ENCODE measurements around the gene TNFAIP2.
"Not testable (repeated sequence)": the region's sequence is repeated elsewhere in the genome, so short reads cannot be mapped to it uniquely, and the experiment has no call there.

Gene TNFAIP2

DNA sequence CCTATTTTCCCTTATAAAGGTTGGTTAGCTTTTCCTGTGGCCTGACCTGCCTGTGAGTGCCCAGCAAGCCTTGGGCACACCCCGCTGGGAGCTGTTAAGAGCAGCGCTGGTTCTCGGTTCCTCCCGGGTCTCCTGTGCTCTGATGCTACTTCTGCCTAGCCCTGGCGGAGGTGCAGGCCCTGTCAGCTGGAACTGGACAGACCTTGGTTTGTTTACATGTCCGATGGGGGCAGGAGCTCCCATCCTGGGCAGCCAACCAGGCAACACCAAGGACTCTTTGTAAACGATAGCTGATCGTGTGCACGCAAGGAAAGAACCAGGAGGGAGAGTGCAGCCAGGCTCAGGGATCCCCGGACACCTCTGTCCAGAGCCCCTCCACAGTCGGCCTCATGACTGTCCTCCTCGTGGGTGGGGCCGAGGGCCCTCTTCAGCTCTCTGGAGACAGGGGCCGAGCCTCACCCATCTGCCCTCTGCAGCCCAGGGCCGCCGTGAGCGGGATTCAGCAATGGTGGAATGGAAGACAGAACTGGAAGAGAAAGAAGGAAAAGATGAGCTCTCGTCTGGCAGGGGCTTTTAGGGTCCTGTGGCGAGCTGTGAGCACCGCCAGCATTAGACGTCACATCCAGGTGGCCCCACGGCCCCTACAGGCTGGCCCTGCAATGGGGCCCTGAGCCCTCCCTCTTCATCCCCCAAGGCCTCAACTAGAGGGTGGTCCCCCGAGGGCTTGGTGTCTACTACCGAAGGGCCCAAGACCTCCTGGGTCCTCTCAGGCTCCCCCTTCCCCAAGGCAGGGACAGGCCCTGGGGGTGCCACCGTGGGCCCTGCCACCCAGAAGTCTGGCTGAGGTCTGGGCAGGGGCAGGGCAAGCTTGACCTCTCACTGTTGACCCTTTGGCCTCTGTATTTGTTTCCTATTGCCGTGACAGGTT, 12.3 kb downstream of the TNFAIP2 start:
- no peak for DNase-seq

DNA sequence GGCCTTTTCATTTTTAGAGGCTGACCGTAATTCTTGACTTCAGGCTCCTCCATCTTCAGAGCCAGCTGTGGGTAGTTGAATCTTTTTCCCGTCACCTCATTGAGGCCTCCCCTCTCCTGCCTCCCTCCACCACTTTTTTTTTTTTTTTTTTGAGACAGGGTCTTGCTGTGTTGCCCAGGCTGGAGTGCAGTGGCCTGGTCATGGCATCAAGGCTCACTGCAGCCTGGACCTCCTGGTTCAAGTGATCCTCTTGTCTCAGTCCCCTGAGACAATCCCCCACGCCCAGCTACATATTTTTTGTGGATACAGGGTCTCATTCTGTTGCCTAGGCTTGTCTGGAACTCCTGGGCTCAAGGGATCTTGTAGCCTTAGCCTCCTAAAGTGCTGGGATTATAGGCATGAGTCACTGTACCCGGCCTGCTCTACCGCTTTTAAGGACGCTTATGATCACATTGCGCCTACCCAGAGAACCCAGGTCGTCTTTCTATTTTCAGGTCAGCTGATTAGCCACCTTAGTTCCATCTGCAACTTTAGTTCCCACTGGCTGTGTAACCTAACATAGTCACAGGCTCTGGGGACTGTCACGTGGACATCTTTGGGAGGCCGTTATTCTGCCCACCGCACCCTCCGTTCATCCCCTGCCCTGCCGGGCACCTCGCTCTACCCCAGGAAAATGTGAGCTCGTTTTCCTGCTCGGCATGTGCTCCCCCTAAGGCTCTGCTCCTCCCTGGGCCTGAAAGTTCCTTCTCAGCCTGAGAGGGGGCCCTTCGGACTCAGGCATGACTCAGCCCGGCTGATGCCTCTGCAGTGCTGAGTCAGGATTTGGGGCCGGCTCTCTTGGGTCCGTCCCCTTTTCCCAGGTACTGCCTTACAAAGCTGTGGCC, 13.4 kb downstream of the TNFAIP2 start:
- DNase-seq = no peak

DNA sequence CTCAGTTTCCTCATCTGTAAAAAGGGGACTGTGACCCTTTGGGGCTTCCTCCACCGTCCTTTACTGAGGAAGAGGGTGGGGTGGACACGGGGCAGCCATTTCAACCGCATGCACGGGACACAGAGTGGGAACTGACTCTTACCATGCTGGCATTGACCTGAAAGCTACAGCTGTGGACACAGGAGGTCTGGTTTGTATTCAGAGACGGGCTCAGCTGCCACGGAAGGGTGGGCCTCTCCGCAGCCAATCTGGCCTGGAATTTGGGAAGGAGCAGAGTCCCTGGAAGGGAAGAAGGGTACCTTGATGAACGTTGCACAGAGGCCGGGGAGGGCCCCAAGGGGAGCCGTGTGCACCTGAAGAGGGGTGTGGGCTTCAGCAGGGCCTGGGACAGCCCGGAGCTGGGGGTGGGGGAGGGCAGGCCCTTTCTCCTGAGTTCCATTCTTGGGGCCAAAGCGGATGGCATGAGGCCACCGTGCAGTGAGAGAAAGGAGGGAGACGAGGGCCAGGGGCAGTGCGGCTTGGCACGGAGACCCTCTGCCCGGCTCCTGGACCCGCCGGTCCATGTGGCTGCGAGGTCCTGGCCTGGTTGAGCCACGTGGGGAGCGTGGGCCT, 14.5 kb downstream of the TNFAIP2 start:
- DNase-seq = no peak

DNA sequence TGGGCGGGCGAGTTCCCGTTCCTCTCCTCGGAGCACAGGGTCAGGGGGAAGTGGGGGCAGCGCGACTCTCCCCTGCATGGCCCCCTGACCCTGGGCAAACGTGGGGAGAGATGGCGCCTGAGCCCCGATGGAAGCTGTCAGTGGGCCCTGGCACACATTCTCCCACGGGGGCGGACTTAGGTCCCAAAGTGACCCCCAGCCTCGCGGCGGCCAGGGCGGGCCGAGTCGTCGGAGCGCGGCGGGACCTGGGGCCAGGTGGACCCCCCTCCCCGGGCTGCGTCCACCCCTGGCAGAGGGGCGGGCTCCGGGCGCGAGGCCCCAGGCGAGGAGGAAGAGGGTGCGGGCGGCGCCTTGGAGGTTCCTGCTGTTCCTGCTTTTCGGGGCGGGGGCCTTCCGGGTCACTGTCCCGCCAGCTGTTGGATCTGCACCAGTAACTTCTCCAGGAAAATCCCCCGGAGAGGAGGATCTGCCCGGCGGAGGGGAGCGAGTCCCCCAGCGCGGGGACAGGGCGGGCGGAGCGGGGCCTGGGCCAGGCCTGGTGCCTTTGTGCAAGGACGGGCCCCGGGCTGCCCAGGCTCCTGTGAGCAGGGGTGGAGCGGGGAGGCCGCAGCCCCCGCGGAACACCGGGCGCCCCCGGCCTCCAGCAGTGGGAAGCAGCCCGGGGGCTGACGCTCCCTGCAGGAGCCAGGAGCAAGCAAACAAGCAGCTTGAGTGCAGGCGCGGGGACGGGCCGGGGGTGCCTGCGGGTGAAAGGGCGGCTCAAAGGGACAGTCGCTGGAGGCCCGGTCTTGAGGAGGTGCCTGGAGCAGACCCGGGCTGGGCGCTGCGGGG, 15.3 kb downstream of the TNFAIP2 start:
- DNase-seq = no peak

DNA sequence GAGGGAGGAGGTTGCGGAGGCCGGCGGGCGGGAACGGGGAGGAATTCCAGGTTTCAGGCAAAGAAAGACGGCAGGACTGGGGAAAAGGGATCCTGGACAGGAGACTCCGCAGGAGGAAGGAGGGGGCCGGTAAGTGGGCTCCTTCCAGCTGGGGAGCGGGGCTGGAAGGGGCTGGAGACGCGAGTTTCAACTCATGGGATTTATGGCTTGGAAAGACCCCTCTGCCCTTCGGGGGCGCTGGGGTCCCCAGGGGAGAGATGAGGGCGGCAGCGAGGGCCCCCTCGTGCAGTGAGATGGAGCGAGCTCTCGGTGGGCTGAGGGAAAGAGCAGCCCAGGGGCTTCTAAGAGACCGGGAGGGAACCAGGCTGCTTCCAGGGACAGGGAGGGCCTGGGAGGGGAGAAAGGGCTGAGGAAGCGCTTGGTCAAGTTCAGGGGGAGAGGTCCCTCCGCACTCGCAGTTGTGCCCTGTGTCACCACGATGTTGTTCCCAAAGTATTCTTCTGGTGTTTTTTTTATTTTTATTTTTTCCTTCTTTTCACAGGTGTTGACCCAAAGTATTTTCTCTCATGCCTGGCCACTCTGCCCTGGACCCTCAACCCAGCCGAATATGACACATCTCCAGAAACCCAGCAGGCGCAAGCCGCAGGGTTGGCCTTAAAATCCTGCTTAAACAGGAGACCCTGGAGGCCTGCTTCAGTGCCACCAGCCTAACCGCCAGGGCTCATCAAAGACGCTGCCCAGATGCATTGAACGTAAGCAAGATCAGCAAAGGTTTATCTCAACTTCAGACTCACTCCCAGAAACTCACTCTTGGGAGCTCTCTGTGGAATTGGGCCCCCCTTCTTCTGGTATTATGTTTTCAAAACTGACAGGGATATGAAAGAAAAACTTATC, 16.1 kb downstream of the TNFAIP2 start:
- DNase-seq = no peak

DNA sequence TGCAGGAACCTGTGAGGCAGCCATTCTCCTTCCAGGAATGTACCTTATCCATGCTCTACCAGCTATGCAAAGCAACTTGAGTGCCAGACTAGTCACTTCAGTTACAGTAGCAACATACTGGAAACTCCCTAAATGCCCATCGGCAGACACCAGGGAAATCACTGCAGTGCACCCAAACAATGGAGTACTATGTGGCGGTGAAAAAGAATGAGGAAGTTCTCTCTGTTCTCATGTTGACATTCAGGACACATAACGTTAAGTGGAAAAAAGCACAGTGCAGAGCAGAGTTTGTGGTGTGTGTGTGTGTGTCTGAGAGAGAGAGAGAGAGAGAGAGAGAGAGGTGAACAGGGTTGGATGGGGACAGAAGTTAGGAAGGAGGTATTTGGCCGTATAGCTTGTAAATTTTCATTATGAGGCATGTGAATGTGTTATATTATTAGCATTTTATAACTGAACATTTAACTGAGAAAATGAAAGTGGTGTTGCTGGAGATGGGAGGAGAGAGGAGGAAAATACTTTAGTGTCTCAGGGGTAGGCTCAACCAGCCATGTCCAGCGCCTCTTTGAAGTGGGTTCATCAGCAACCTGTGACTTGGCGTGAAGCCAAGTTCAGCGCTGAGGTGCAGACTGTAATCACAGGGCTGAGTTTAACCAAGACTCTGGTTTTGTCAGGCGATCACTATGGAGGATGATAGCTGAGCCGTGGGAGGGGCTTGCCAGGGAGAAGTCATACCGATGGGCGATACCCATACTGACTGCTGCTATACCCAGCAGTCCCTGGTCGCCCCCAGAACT, 17.3 kb downstream of the TNFAIP2 start:
- DNase-seq = no peak

DNA sequence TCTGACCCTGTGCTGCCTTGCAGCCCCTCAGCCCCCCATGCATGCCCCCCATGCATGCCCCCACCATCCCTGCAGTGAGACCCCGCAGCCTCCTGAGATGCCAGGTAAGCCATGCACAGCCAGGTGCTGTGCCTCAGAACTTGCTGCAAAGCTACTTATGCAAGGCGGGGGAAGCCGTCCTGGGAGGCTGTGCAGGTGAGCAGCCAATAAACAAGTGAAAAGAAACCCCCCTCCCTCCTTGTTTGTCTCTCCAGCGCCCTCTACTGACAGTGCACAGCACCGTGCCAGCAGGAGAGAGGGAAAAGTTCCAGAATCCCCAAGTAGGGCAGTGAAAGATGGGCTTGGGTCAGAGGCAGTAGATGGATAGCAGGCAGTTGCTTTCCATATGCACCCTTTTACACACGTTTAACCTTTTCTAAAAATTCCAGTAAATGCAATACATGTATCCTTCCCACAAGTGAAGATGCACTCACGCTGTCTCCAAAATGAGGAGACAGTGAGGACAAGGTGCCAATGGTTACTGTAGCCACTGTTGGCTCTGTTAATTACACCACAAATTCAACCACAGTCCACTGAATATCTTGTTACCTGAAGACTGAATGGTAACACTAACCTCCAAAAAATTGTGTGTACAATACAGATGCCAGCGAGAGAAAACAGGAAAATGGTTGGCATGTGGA, 18.0 kb downstream of the TNFAIP2 start:
- no peak for DNase-seq

DNA sequence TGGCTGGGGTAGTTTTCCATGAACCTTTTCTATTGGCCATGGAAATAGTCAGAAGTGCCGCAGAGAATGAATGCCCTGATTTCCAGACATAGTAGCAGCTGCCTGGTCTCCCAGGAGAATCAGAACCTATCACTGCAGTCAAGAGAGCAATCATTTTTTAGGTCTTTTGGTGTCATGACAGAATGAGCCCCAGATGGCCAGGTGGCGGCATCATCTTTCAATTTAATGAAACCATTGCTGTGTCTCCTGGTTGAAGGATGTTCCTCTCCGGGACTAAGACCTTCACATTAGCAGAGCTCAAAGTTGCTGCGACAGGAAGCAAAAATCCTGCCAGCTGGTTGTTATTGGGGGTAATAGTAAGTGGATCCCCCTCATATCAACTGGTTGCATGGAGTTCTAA, 18.8 kb downstream of the TNFAIP2 start:
- no peak for DNase-seq

DNA sequence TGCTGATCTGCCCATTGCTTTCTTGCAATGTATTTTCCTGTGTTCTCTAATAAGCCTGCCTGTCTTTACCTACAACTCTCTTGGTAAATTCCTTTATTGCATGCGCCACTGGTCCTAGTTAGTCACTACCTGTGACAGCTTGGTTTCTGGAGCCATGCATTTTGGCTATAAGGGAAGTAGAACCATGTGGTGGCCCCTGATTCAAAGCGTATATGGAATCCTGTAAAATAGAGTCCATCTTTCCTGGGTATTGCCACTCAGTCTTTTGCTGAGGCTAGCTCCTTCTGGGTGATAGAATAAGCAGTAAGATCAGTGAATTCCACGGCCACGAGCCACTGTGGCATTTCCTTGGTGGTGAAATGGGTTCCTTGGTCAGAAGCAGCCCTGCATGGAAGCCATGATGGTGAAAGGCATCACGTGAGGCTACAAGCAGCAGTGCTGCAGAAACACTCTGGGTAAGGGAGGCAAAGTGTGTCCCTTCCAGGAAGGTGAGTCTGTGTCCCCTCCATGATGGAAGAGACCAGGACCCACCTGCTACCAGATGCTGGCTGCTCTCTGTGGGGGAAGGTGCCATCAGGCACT, 19.6 kb downstream of the TNFAIP2 start:
- no peak for DNase-seq

DNA sequence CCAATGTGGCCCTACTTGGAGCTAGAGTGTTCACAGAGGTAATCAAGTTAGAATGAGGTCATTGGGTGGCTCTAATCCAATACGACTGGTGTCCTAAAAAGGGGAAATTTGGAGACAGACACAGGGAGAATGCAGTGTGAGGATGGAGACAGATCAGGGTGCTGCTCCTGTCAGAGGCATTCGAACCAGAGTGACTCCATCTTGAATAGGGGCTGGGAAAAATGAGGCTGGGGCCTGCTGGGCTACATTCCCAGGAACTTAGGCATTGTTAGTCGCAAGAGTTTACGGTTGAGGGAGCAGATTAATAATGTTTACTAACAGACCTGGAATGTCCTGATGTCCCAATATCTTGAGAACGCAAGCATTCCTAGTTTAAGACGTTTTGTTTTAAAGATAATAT, 20.2 kb downstream of the TNFAIP2 start:
- no peak for DNase-seq

DNA sequence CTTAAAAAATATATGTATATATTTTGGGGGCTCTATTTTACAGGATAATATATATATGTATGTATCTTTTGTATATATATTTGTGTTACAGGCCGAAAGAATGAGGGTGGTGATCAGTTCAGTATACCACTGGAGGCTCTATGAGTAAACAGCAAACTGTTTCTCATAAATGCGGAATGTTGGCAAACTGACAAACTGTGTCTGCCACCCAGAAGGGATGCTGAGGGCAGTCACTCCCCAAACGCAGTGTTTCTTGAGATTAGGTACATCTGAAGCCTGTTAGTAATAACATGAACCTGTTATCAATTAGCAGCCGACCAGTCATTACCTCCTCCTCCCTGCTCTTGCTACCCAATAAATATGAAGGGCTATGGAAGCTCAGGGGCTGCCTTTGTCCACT, 20.8 kb downstream of the TNFAIP2 start:
- DNase-seq = no peak

DNA sequence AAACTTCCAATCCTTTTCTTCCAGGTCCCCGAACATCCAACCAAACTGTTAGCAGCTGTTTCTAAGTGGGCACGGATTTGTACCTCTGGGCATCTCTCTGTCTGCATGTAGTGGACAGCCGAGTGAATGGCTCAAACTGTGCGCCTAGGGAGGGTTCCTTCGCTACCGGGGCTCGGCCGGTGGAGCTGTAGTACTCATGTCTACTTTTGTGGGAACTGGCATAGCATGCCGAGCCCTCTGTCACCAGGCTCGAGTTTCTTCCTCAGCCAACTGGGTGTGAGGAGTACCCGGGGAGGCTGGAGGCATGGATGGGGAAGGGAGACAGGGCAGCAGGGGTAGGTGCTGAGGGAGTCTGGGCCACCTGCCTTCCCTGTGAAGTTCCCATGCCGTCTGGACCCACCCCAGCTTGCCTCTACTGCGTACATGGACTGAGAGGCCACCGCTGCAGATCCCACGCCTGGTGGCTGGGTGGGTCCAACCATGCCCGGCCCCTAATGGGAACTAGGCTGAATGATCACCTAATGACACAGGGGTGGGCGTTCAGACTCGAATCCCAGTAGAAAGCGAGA, 23.0 kb downstream of the TNFAIP2 start:
- DNase-seq = no peak

DNA sequence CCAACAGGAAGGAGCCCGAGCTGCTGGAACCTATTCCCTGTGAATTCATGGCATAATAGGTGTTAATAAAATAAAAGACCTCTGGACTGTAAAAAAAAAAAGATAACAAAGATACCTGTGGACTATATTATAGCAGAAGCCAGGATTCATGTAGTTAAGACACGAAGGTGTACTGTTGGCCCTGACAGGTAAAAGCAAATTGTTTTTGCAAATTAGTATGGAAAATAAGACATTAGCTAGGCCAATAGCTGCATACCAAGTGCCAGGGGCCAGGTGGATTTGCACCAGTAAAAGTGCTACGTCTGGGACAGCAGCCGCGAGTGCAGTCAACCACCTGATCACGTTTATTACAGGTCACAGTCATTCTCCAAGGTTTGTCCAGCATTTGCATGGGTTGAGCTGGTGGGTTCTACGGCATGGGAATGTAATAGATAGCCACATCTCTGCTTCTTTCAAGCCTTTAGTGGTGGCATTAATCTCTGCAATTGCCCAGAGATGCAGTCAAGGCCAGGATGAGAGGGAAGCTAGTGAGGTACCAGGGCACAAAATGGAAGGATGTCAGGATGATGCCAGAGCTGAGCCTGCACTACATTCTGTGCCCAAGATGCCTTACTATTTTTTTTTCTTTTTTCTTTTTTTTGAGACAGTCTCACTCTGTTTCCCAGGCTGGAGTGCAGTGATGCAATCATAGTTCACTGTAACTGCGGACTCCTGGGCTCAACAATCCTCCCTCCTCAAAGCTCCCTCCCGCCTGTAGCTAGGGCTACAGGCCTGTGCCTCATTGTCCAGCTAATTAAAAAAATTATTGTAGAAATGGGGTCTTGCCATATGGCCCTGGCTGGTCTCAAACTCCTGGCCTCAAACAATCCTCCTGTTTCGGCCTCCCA, 26.3 kb downstream of the TNFAIP2 start:
- DNase-seq = no peak

DNA sequence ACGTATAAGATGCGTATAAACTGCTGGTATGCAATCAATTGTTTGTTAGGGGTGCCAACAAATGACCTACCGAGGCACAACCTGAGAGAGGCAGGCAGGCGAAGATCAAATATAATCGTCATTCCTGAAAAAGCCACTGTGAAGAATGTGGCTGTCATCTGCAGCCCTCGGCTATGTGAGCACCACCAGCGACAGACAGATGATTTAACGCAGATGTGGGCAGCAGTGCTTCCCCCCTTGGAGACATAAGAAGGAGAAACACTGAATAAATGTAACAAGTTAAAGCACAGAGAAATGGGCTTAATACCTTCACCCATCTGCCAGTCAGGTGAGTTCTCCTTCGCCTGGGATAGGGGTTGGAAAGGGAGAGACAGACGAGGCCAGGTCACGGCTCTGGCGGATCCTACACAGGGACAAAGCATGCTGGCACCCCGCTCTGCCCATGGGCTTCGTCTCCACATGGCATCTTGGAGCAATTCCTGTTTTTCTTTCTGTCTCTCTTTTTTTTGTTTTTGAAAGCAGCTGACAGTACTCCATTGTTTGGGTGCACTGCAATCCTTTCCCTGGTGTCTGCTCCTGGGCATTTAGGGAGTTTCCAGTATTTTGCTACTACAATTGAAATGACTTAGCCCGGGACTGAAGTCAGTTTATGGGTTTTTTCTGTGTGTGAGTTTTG, 28.1 kb downstream of the TNFAIP2 start:
- DNase-seq = no peak

DNA sequence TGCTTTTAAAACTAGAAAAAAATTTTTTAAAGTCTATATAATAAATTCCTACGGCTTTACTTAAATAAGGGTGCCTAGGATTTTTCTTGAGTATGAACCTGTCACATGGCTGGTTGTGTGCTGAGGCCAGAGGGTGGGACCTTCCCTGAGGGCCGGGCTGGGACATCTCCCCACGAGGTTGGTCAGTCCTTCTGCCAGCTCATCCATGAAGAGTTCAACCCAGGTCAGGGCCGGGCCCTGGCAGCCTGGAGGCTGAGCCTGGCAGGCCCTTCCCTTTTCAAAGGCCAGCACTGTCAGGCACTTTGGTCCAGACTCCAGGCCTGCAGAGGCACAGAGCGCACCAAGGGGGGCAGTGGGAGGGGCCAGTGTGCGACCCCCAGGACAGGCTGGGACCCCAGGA, 31.7 kb downstream of the TNFAIP2 start:
- no peak for DNase-seq

DNA sequence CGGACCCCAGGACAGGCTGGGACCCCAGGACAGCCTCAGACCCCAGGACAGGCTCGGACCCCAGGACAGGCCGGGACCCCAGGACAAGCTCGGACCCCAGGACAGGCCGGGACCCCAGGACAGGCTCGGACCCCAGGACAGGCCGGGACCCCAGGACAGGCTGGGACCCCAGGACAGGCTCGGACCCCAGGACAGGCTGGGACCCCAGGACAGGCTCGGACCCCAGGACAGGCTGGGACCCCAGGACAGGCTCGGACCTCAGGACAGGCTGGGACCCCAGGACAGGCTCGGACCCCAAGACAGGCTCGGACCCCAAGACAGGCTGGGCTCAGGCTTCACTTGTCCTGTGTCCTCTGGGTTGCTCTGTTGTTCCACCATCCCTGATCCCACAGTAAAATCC, 32.2 kb downstream of the TNFAIP2 start:
- not testable (repeated sequence) for DNase-seq

DNA sequence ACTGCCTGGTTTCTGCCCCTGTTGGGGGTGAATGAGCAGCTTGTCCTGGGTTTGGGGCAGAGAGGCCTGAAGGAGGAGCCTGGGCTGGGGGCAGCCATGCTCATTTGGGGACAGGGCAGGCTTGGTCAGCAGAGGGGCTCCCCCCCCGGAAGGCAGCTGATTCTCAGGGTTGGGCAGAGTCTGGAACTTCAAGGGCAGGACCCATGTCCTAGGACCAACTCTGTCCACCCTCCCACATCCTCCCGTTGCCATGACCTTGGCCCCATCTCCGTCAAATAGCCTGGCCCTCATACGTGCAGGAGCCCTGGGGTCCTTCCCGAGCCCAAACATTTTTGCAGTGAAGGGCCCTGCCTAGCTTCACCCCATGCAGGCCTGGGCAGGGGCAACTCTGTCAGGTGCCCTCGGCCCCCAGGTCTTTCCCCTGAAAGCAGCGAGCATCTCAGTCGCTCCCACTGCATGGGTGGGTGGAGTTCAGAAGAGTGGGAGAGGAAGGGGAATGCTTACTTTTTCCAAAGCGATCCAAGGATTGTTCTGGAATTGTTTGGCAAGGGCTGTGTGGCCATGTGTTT, 32.6 kb downstream of the TNFAIP2 start:
- DNase-seq = no peak

Measured in SIG-M5 (cell line).